Measurements from ENCODE around the gene ERI2.

The ERI2 gene

GRCh38 chr16:20773679-20774078, 32.6 kb downstream of the ERI2 start:
- TF ChIP-seq NFIC (IDR thresholded peaks at IDR 0.05) (no peak), YY1 (IDR thresholded peaks at IDR 0.05; ENCODE audit: low read depth) (no peak), REST (IDR thresholded peaks at IDR 0.05; ENCODE audit: low read depth) (no peak)

GRCh38 chr16:20768818-20769217, 37.5 kb downstream of the ERI2 start:
- TF ChIP-seq EP300 (IDR thresholded peaks at IDR 0.05; ENCODE audit: borderline replicate concordance) (no peak), USF1 (IDR thresholded peaks at IDR 0.05) (no peak), YY1 (IDR thresholded peaks at IDR 0.05; ENCODE audit: low read depth) (no peak), REST (IDR thresholded peaks at IDR 0.05; ENCODE audit: low read depth) (no peak), TAF1 (IDR thresholded peaks at IDR 0.05; ENCODE audit: low read depth) (no peak), NFIC (IDR thresholded peaks at IDR 0.05) (no peak), CREB1 (IDR thresholded peaks at IDR 0.05; ENCODE audit: low read depth) (no peak), RAD21 (IDR thresholded peaks at IDR 0.05; ENCODE audit: low read depth) (no peak), TCF12 (IDR thresholded peaks at IDR 0.05; ENCODE audit: low read depth) (no peak), FOXM1 (IDR thresholded peaks at IDR 0.05; ENCODE audit: borderline replicate concordance, low read depth) (no peak), TEAD4 (IDR thresholded peaks at IDR 0.05) (no peak), EGR1 (IDR thresholded peaks at IDR 0.05) (no peak), CEBPB (IDR thresholded peaks at IDR 0.05) (no peak), ZBTB7A (IDR thresholded peaks at IDR 0.05; ENCODE audit: low read depth) (no peak)
- TF ChIP-seq, protein P1, sequence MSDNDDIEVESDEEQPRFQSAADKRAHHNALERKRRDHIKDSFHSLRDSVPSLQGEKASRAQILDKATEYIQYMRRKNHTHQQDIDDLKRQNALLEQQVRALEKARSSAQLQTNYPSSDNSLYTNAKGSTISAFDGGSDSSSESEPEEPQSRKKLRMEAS (IDR thresholded peaks at IDR 0.05) = no peak

GRCh38 chr16:20768121-20768520, 38.2 kb downstream of the ERI2 start:
- TF ChIP-seq CEBPB (IDR thresholded peaks at IDR 0.05) = no peak
- no peak for TF ChIP-seq TCF12 (IDR thresholded peaks at IDR 0.05; ENCODE audit: low read depth)
- no peak for TF ChIP-seq NFIC (IDR thresholded peaks at IDR 0.05)
- no peak for TF ChIP-seq CREB1 (IDR thresholded peaks at IDR 0.05; ENCODE audit: low read depth)
- no peak for TF ChIP-seq YY1 (IDR thresholded peaks at IDR 0.05; ENCODE audit: low read depth)
- TF ChIP-seq, protein P1 (IDR thresholded peaks at IDR 0.05) = no peak
- no peak for TF ChIP-seq RAD21 (IDR thresholded peaks at IDR 0.05; ENCODE audit: low read depth)
- no peak for TF ChIP-seq USF1 (IDR thresholded peaks at IDR 0.05)
- no peak for TF ChIP-seq TAF1 (IDR thresholded peaks at IDR 0.05; ENCODE audit: low read depth)
- no peak for TF ChIP-seq ZBTB7A (IDR thresholded peaks at IDR 0.05; ENCODE audit: low read depth)
- no peak for TF ChIP-seq EP300 (IDR thresholded peaks at IDR 0.05; ENCODE audit: borderline replicate concordance)
- TF ChIP-seq FOXM1 (IDR thresholded peaks at IDR 0.05; ENCODE audit: borderline replicate concordance, low read depth) = no peak
- TF ChIP-seq EGR1 (IDR thresholded peaks at IDR 0.05) = no peak
- TF ChIP-seq TEAD4 (IDR thresholded peaks at IDR 0.05) = no peak
- TF ChIP-seq REST (IDR thresholded peaks at IDR 0.05; ENCODE audit: low read depth) = no peak

- no peak for TF ChIP-seq USF1 (IDR thresholded peaks at IDR 0.05)
- TF ChIP-seq NFIC (IDR thresholded peaks at IDR 0.05) = no peak
- TF ChIP-seq FOXM1 (IDR thresholded peaks at IDR 0.05; ENCODE audit: borderline replicate concordance, low read depth) = no peak
- no peak for TF ChIP-seq TAF1 (IDR thresholded peaks at IDR 0.05; ENCODE audit: low read depth)
- no peak for TF ChIP-seq TCF12 (IDR thresholded peaks at IDR 0.05; ENCODE audit: low read depth)
- no peak for TF ChIP-seq YY1 (IDR thresholded peaks at IDR 0.05; ENCODE audit: low read depth)
- no peak for TF ChIP-seq EGR1 (IDR thresholded peaks at IDR 0.05)
- TF ChIP-seq RAD21 (IDR thresholded peaks at IDR 0.05; ENCODE audit: low read depth) = no peak
- no peak for TF ChIP-seq CREB1 (IDR thresholded peaks at IDR 0.05; ENCODE audit: low read depth)
- no peak for TF ChIP-seq REST (IDR thresholded peaks at IDR 0.05; ENCODE audit: low read depth)
Observed at GRCh38 chr16:20767577-20767976, 38.7 kb downstream of the ERI2 start.
